ENCODE data around the gene IL17RE. TPM values are rescaled to one million over a fixed set of nuclear protein-coding genes. Genes with fewer than 3 reads are reported as not detected.

IL17RE gene
- total and polyA plus RNA-seq, 9 of the 15 experiments (the other 6 are each of a cell fraction or from before 2014, with no cell fraction given): 0.32 to 1.9 (median 0.51) TPM; not detected in 4

GRCh38 chr3:9890249-9891071 lies 12.2 kb upstream of the IL17RE start, which contains the start of gene JAGN1 (continued):
- TF ChIP-seq YY1 (IDR thresholded peaks at IDR 0.05; ENCODE audit: borderline replicate concordance in 1 of 3, control insufficient read depth in 1 of 3, extremely low read depth in 1 of 3, insufficient read depth in 3 of 3, insufficient read length in 1 of 3, insufficient replicate concordance in 2 of 3, low read depth in 1 of 3, low read length in 2 of 3): peak; percentile 22 to 87 (median 77)
- TF ChIP-seq, protein P1, sequence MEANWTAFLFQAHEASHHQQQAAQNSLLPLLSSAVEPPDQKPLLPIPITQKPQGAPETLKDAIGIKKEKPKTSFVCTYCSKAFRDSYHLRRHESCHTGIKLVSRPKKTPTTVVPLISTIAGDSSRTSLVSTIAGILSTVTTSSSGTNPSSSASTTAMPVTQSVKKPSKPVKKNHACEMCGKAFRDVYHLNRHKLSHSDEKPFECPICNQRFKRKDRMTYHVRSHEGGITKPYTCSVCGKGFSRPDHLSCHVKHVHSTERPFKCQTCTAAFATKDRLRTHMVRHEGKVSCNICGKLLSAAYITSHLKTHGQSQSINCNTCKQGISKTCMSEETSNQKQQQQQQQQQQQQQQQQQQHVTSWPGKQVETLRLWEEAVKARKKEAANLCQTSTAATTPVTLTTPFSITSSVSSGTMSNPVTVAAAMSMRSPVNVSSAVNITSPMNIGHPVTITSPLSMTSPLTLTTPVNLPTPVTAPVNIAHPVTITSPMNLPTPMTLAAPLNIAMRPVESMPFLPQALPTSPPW (CRISPR knock-in tag; IDR thresholded peaks at IDR 0.05): peak; percentile 98
- no peak for TF ChIP-seq ZNF699 (CRISPR knock-in tag; IDR thresholded peaks at IDR 0.05; ENCODE audit: insufficient replicate concordance)
- TF ChIP-seq RFX7 (CRISPR knock-in tag; IDR thresholded peaks at IDR 0.05): no peak
- TF ChIP-seq, protein P2, sequence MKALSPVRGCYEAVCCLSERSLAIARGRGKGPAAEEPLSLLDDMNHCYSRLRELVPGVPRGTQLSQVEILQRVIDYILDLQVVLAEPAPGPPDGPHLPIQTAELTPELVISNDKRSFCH (CRISPR knock-in tag; IDR thresholded peaks at IDR 0.05): no peak
- TF ChIP-seq, protein P2 (tag; IDR thresholded peaks at IDR 0.05): peak; percentile 59; the same call in 1 of the 2 replicates
- TF ChIP-seq, protein P3, sequence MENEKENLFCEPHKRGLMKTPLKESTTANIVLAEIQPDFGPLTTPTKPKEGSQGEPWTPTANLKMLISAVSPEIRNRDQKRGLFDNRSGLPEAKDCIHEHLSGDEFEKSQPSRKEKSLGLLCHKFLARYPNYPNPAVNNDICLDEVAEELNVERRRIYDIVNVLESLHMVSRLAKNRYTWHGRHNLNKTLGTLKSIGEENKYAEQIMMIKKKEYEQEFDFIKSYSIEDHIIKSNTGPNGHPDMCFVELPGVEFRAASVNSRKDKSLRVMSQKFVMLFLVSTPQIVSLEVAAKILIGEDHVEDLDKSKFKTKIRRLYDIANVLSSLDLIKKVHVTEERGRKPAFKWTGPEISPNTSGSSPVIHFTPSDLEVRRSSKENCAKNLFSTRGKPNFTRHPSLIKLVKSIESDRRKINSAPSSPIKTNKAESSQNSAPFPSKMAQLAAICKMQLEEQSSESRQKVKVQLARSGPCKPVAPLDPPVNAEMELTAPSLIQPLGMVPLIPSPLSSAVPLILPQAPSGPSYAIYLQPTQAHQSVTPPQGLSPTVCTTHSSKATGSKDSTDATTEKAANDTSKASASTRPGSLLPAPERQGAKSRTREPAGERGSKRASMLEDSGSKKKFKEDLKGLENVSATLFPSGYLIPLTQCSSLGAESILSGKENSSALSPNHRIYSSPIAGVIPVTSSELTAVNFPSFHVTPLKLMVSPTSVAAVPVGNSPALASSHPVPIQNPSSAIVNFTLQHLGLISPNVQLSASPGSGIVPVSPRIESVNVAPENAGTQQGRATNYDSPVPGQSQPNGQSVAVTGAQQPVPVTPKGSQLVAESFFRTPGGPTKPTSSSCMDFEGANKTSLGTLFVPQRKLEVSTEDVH (IDR thresholded peaks at IDR 0.05; ENCODE audit: low read depth, partially characterized antibody): peak; percentile 53
- TF ChIP-seq CEBPG (CRISPR knock-in tag; IDR thresholded peaks at IDR 0.05): 0 out of 2 replicates have a peak, but pooled peaks have one; percentile 33
- TF ChIP-seq CEBPG (tag; conservative IDR thresholded peaks at IDR 0.05 in 1 of 2, IDR thresholded peaks at IDR 0.05 in 1 of 2): no peak
- TF ChIP-seq GTF2B (IDR thresholded peaks at IDR 0.05; ENCODE audit: extremely low read depth, insufficient read length): no peak
- TF ChIP-seq KAT8 (IDR thresholded peaks at IDR 0.05; ENCODE audit: low read depth): no peak
- TF ChIP-seq, protein P4, sequence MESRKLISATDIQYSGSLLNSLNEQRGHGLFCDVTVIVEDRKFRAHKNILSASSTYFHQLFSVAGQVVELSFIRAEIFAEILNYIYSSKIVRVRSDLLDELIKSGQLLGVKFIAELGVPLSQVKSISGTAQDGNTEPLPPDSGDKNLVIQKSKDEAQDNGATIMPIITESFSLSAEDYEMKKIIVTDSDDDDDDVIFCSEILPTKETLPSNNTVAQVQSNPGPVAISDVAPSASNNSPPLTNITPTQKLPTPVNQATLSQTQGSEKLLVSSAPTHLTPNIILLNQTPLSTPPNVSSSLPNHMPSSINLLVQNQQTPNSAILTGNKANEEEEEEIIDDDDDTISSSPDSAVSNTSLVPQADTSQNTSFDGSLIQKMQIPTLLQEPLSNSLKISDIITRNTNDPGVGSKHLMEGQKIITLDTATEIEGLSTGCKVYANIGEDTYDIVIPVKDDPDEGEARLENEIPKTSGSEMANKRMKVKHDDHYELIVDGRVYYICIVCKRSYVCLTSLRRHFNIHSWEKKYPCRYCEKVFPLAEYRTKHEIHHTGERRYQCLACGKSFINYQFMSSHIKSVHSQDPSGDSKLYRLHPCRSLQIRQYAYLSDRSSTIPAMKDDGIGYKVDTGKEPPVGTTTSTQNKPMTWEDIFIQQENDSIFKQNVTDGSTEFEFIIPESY (CRISPR knock-in tag; IDR thresholded peaks at IDR 0.05): peak; percentile 76
- peak; percentile 63 for TF ChIP-seq GTF2A2 (tag; IDR thresholded peaks at IDR 0.05)
- TF ChIP-seq ETS1 (conservative IDR thresholded peaks at IDR 0.05; ENCODE audit: control insufficient read depth, low read depth, low read length): peak; percentile 42; the same call in 1 of the 2 replicates
- no peak for TF ChIP-seq PTTG1 (tag; IDR thresholded peaks at IDR 0.05; ENCODE audit: low read depth)

Data from K562 (cell line).